ACHN (cell line): ENCODE measurements around the gene SRD5A3.

Source experiments
- DNase-seq: peaks from one replicate; pipeline ENCODE4 v3.0.0-alpha.2; 2015
- in situ Hi-C: cut with HindIII; loops from 2 replicates; pipeline ENCODE4 v1.10.0; 2017; ENCODE audit warnings: low sequenced_read_pairs, low pct_ligation_motif_present, low pct_unique_long_range_greater_than_20kb

SRD5A3 gene

DNA sequence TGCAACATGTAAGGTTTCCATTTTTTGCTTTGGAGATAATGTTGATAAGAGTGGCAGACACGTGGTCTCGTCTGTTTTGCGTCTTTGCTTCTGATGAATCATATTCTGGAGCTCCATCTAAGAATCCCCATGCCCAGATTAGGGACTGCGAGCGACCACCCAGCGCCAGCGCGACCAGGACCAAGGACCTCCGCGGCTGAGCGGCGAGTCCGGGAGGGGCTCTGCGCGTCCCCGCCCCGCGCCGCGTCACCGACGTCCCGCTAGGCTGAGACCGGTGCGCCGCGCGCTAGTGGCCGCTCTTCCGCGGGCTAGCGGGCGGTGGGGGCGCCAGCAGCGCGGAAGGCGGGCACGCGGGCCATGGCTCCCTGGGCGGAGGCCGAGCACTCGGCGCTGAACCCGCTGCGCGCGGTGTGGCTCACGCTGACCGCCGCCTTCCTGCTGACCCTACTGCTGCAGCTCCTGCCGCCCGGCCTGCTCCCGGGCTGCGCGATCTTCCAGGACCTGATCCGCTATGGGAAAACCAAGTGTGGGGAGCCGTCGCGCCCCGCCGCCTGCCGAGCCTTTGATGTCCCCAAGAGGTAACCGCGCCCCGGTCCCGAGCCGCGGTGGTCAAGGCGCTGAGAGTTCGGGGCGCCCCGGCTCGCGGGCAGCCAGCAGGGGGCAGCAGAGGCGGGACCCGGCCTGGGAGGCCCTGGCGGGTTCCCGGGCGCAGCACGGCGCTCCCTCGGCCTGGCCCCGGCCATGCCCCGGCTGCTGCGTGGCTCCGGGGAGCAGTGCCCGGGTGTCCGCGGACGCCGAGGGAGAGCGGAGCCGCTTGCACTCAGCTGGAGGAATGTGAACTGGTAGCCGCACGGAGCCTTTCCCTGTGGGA, at the start of gene SRD5A3:
Gene SRD5A3, plus strand, starts transcription at position 263 of the 871 bp plus-strand sequence. Its CDS starts 95 bp downstream, at position 358.
- DNase-seq: peak; percentile 82
- in situ Hi-C loops: no loop called here

- no peak for DNase-seq
- in situ Hi-C loops: no loop called here
These were observed 48.7 kb upstream of the SRD5A3 start for GRCh38 chr4:55297346-55297745.

GRCh38 chr4:55303760-55304165, 42.3 kb upstream of the SRD5A3 start:
- DNase-seq: no peak
- in situ Hi-C loops: no loop called here

DNA sequence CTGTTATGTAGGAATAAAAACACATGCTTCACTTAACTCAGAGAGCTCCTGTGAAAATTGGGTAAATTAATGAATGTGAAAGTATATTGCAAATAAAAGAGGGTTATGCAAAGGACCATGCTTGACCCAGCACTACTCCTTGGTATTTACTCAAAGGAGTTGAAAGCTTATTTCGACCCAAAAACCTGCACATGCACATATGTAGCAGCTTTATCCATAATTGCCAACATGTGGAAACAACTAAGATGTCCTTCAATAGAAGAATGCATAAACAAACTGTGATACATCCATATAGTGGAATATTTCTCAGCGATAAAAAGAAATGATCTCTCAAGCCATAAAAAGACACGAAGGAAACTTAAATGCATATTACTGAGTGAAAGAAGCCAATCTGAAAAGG, 41.7 kb upstream of the SRD5A3 start:
- in situ Hi-C loops: no loop called here
- no peak for DNase-seq

- DNase-seq: no peak
- in situ Hi-C loops: no loop called here
These were observed 38.0 kb upstream of the SRD5A3 start for GRCh38 chr4:55308071-55308470.

- DNase-seq: no peak
- in situ Hi-C loops: no loop called here
These were observed 34.1 kb upstream of the SRD5A3 start for GRCh38 chr4:55311792-55312488.

DNA sequence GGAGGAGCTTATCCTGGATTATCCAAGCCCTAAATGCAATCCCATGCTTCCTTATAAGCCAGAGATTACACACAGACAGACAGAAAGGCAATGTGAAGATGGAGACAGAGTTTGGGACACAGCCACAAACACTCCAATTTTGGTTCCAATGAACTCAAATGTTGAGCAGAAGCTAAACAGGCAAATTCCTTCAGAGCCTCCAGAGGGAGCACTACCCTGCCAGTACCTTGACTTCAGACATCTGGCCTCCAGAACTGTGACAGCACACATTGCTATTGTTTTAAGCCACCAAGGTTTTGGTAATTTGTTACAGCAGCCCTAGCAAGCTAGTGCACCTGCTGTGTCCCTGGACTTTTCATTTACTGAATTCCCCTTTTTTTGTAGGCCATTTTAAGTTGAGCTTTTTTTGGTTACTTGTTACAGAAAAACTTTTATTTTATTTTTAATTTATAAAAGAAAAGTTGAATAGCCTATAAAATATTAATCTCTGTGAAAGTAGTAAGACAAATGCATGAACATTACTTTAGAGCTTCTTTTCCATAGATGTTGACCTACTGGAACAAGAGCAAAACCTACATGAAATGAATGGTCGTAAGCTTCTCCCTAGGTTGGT, 33.4 kb upstream of the SRD5A3 start:
- in situ Hi-C loops: no loop called here
- peak; percentile 27 for DNase-seq

DNA sequence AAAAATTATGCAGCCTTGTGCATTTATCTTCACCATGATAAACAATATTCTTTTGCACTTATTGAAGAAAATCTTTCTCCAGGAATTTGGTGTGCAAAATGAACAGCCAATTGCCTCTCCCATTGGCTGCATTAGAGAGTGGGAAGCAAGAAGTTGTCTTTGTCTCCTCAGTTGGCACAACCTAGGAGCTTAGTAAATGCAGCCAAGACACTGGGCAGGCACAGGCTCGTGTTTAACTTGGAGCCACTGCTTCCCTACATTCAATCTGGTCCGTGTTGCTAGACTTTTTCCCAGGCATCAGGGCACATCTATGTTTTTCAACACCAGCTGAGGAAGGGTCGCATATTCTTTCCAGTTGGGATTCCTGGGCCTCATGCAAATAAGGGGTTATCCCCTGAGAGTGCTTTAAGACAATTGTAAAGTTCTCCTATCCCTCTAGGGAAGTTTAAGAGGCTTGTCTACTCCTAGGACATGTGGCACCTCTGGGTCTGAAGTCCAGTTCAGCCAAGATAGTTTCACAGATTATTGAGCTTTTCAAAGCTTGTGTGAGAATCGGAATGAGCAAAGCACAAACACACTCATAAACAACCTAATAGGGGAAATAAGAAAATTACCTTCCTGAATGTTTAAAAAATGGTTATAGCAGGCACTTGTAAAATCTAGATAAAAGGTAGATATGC, 31.8 kb upstream of the SRD5A3 start:
- DNase-seq: no peak
- in situ Hi-C loops: no loop called here

GRCh38 chr4:55318175-55319129, 27.6 kb upstream of the SRD5A3 start:
- DNase-seq: no peak
- in situ Hi-C loops: no loop called here

DNA sequence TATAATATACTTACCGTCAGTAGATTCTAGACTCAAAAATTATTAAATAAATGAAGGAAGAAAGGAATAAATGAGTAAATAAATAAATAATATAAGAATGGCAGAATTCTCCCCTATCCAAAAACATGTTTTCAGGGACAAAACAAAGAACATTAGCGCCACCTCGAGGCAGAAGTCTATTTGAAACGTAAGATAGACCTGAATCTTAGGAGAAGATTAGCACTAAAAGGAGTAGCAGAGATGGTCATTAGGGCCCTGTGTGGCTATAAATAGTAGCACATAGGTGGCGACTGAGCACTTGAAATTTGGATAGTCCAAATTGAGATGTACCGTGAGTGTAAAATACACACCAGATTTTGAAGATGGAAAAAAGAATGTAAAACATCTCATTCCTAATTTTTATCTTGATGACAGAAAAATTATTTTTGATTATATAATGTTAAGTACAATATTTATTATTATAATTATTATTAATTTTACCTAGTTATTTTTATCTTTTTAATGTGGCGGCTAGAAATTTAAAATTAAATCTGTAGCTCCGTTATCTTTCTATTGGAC, 24.3 kb upstream of the SRD5A3 start:
- in situ Hi-C loops: no loop called here
- peak; percentile 70 for DNase-seq

DNA sequence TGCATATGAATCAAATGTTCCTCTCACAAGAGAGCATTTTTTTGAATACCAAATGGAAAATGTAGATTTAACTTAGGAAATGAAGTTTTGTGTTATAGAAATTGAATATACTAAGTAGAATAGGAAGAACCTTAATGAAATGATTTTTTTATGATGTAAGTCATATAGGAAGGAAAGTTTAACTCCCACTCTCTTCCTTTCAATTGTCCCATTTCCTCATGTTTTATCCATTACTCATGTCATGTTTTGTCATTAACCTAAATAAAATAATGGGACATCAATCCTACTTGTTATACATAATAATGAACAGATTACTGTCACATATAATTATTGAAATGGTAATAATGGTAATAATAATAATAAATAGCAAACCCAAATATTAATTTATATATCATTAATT, 22.7 kb upstream of the SRD5A3 start:
- no peak for DNase-seq
- in situ Hi-C loops: no loop called here

DNA sequence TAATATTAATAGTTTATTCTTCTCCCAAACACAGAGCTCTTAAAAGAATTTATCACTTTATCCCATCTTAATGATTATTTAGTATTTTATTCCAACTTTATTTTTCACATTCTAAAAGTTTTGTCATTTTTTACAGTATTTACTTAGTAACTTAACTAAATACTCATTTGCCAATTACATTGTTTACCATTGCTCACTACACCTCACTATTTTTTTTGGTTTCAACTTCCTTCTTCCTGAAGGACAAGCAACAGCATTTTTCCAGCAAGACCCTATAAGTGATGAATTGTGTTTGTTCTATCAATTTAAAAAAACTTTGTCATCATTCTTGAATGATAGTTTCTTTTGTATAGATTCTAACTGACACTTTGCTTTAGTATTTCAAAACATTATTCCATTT, 19.4 kb upstream of the SRD5A3 start:
- in situ Hi-C loops: no loop called here

GRCh38 chr4:55329012-55329411, 17.0 kb upstream of the SRD5A3 start:
- in situ Hi-C loops: no loop called here
- no peak for DNase-seq

More for the DNA sequence above, 19.4 kb upstream of the SRD5A3 start:
- no peak for DNase-seq

DNA sequence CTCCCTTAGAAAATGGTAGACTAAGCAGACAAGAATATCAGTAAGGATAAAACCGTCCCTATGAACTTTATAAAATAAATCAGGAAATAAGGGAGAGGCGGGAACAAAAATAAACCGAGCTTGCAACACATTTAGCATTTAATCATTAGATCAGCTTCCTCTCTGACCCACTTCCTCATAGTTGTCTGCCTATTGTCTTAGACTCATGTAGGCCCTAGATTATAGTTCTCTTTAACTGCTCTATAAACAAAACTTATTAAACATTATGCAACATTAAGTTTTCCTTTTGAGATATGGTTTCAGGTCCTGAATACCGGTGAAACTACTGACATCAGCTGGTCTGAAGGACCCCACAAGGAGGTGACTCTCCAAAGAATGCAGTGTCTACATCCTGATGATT, 15.8 kb upstream of the SRD5A3 start:
- in situ Hi-C loops: no loop called here
- no peak for DNase-seq

- no peak for DNase-seq
- in situ Hi-C loops: no loop called here
These were observed 9.7 kb upstream of the SRD5A3 start for GRCh38 chr4:55336138-55337034.

DNA sequence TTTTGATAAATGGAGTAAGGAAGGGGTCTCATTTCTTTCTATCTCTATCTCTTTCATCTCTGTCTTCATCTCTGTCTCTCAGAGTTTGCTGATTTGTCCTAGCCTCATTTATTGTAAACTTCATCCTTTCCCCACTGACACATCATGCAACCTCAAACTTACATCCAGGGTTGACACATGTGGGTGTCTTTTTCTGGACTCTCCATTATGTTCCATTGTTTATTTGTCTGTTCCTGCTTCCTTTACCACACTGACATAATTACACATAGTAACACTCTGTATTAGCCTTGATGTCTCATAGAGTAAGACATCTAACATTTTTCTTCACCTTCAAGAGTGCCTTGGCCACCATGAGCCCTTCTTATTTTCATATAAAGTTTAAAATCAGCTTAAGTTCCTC, 8.1 kb upstream of the SRD5A3 start:
- no peak for DNase-seq
- in situ Hi-C loops: no loop called here

GRCh38 chr4:55338486-55338885, 7.6 kb upstream of the SRD5A3 start:
- in situ Hi-C loops: no loop called here
- no peak for DNase-seq
